ENCODE results near the gene COL24A1. TPM values are rescaled to one million over a fixed set of nuclear protein-coding genes. Genes with fewer than 3 reads are reported as not detected.

Gene COL24A1
- total and polyA plus RNA-seq, 2 experiments from 2014 or later = 0.32 to 0.54 TPM

DNA sequence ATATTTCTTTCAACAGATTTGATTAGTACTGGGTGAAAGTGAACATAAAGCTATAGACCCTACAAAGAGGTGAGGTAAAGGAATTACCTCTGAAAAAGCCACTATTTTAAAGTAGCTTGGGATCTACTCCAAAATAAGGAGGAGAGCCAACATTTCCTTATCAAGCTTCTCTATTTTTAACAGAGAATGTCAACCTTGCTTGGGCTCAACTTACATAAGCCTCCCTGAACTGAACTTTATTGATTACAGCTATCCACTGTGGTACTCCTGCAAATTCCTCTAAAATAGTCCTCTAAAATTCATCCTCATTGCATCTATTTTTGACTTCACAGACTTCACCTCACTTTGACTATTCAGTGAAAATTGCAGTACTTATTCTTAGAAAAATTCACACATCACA, 458.7 kb downstream of the COL24A1 start:
- DNase-seq (ENCODE audit: low read depth in 1 of 2, low spot score in 1 of 2) = peak in 1 of 2 donors; percentile 17
- TF ChIP-seq, protein P1, sequence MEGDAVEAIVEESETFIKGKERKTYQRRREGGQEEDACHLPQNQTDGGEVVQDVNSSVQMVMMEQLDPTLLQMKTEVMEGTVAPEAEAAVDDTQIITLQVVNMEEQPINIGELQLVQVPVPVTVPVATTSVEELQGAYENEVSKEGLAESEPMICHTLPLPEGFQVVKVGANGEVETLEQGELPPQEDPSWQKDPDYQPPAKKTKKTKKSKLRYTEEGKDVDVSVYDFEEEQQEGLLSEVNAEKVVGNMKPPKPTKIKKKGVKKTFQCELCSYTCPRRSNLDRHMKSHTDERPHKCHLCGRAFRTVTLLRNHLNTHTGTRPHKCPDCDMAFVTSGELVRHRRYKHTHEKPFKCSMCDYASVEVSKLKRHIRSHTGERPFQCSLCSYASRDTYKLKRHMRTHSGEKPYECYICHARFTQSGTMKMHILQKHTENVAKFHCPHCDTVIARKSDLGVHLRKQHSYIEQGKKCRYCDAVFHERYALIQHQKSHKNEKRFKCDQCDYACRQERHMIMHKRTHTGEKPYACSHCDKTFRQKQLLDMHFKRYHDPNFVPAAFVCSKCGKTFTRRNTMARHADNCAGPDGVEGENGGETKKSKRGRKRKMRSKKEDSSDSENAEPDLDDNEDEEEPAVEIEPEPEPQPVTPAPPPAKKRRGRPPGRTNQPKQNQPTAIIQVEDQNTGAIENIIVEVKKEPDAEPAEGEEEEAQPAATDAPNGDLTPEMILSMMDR (IDR thresholded peaks at IDR 0.05; ENCODE audit: low read depth, low read length) = no peak
- no peaks in the 10 kb centered on the region for H3K9me3 ChIP-seq (ENCODE audit: low read depth)
- peaks cover 9% of the 10 kb centered on the region for H3K4me1 ChIP-seq (ENCODE audit: low read depth)
- H3K27me3 ChIP-seq = no peaks in the 10 kb centered on the region
- no peak overlapping the region for H3K4me3 ChIP-seq
- H3K27ac ChIP-seq = peak overlapping the region; percentile 53
- H3K36me3 ChIP-seq = peaks cover 8% of the 10 kb centered on the region

DNA sequence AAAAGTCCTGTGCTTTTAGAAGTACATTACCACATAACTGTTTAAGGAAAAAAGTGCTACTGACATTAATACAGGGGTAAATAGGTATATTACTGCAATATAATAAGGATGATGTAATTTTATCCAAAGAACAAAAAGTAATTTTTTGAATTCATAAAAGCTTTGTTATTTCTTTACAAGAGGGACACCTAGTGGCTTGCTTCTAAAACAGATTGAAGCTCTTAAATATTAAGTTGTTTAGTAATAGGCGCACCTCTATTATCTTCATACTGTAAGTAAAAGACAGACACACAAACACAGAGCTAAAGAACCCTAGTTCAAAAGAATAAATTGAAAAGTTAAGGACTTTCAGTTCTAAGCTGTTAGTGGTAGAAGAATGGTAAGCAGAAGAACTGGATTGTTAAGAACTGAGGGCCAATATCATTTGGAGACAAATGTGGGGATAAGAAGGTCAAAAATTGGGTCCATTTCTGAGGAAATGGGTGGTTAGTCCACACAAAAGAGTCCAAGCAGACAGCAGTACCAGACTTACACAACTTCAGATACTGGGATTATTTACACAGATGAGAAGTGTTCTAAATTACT, 463.8 kb downstream of the COL24A1 start:
- peaks cover 5% of the 10 kb centered on the region for H3K4me1 ChIP-seq (ENCODE audit: low read depth)
- no peaks in the 10 kb centered on the region for H3K27me3 ChIP-seq
- TF ChIP-seq, protein P1 (IDR thresholded peaks at IDR 0.05; ENCODE audit: low read depth, low read length) = peak; percentile 51
- H3K9me3 ChIP-seq (ENCODE audit: low read depth) = no peaks in the 10 kb centered on the region
- DNase-seq (ENCODE audit: low read depth in 1 of 2, low spot score in 1 of 2) = peak; percentile 3 to 79
- H3K27ac ChIP-seq = no peak overlapping the region
- H3K36me3 ChIP-seq = no peaks in the 10 kb centered on the region
- H3K4me3 ChIP-seq = no peak overlapping the region

GRCh38 chr1:85689775-85690404, 466.7 kb downstream of the COL24A1 start:
- DNase-seq (ENCODE audit: low read depth in 1 of 2, low spot score in 1 of 2) = no peak
- Histone ChIP-seq H3K36me3 (peaks cover 2% of the 10 kb centered on the region), H3K27me3 (no peaks in the 10 kb centered on the region), H3K4me3 (no peak overlapping the region), H3K27ac (no peak overlapping the region), H3K4me1 (ENCODE audit: low read depth) (no peaks in the 10 kb centered on the region), H3K9me3 (ENCODE audit: low read depth) (no peaks in the 10 kb centered on the region)
- TF ChIP-seq, protein P1 (IDR thresholded peaks at IDR 0.05; ENCODE audit: low read depth, low read length) = no peak

DNA sequence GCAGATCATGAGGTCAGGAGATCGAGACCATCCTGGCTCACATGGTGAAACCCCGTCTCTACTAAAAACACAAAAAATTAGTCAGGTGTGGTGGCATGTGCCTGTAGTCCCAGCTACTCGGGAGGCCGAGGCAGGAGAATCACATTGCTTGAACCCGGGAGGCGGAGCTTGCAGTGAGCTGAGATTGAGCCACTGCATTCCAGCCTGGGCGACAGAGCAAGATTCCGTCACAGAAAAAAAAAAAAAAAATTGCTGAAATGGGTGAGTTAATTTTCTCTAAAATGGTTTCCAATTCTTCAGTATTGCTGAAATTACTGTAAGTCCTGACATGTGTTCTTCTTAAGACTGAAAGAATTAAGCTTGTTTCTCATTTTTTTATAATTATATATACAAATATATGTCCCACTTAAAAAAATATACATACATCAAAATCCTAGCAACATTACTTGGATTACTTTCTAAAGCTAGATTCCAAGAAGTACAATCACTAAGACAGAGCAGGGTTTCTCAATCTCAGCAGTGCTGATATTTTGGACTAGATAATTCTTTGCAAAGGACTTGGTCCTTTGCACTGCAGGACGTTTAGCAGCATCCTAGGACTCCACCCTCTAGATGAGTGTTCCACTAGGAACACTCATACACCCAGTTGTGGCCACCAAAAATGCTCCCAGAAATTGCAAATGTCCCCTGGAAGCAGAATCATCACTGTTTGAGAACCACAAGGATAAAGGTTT, 473.1 kb downstream of the COL24A1 start:
- TF ChIP-seq, protein P1 (IDR thresholded peaks at IDR 0.05; ENCODE audit: low read depth, low read length) = no peak
- Histone ChIP-seq H3K27ac (no peak overlapping the region), H3K27me3 (no peaks in the 10 kb centered on the region), H3K36me3 (peaks cover 3% of the 10 kb centered on the region), H3K4me3 (no peak overlapping the region), H3K4me1 (ENCODE audit: low read depth) (no peaks in the 10 kb centered on the region), H3K9me3 (ENCODE audit: low read depth) (no peaks in the 10 kb centered on the region)
- no peak for DNase-seq (ENCODE audit: low read depth in 1 of 2, low spot score in 1 of 2)

GRCh38 chr1:85681087-85681486, 475.5 kb downstream of the COL24A1 start:
- no peaks in the 10 kb centered on the region for H3K27me3 ChIP-seq
- H3K27ac ChIP-seq = no peak overlapping the region
- H3K4me3 ChIP-seq = no peak overlapping the region
- peaks cover 21% of the 10 kb centered on the region for H3K36me3 ChIP-seq
- peak in 1 of 2 donors; percentile 71 for DNase-seq (ENCODE audit: low read depth in 1 of 2, low spot score in 1 of 2)
- H3K4me1 ChIP-seq (ENCODE audit: low read depth) = no peaks in the 10 kb centered on the region
- no peaks in the 10 kb centered on the region for H3K9me3 ChIP-seq (ENCODE audit: low read depth)
- TF ChIP-seq, protein P1 (IDR thresholded peaks at IDR 0.05; ENCODE audit: low read depth, low read length) = no peak

Other genes with a start within 250 kb of the COL24A1 start
- 21.1 and 29.6 TPM in 2 replicates for gene ODF2L, start 239.6 kb upstream of the COL24A1 start, total RNA-seq
- gene ODF2L, start 239.6 kb upstream of the COL24A1 start, polyA plus RNA-seq = 36.6 and 39.2 TPM in 2 replicates